ENCODE data around the gene AK9. TPM values are rescaled to one million over a fixed set of nuclear protein-coding genes. Genes with fewer than 3 reads are reported as not detected.

Gene AK9
- total and polyA plus RNA-seq, 2 of the 8 experiments (the other 6 are each of a cell fraction or from before 2014, with no cell fraction given): 1.8 to 2.2 TPM

DNA sequence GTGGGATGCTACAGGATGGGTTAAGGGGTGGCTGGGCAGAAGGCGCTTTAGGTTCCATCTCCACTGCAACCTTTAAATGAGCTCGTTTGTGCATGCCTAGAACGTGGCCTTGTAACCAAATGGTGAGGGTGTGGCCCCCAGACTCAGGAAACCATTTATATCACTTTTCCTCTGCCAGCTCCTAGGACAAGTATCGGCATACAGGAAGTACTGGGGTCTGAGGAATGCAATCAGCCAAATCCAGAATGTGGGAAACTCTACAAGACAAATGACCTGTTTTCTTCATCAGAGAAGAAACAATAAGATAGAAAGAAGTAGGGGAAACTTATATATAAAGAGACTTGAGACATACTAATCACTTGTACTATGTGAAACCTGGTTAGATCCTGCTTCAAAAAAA is 21.2 kb downstream of the AK9 start:
- Histone ChIP-seq H4K8ac (ENCODE audit: extremely low read depth, insufficient read depth, low read length) (no peak overlapping the region), H2BK12ac (ENCODE audit: low read depth, low read length) (no peak overlapping the region), H2AFZ (ENCODE audit: low read length) (no peak overlapping the region), H3K9ac (replicated peaks in 1 of 4; ENCODE audit: extremely low read depth in 1 of 4, low read depth in 3 of 4, low read length in 3 of 4) (no peak overlapping the region), H3K23ac (ENCODE audit: insufficient read length) (no peak overlapping the region), H2BK20ac (ENCODE audit: low read length) (no peak overlapping the region), H4K20me1 (replicated peaks in 1 of 2; ENCODE audit: control insufficient read depth in 1 of 2, insufficient read depth in 2 of 2, low read length in 2 of 2) (no peaks in the 10 kb centered on the region), H3K23me2 (ENCODE audit: low read depth, low read length) (no peaks in the 10 kb centered on the region), H3K27me3 (replicated peaks in 1 of 4; ENCODE audit: control insufficient read depth in 3 of 4, extremely low read depth in 1 of 4, insufficient read depth in 3 of 4, low read length in 3 of 4) (no peaks in the 10 kb centered on the region), H2AK5ac (ENCODE audit: low read depth, low read length) (no peak overlapping the region), H3K4me2 (ENCODE audit: insufficient read depth in 1 of 2, low read depth in 2 of 2, low read length in 2 of 2) (no peak overlapping the region), H3K56ac (replicated peaks; ENCODE audit: insufficient read length, low read depth, low read length) (no peak overlapping the region), H3K4ac (replicated peaks; ENCODE audit: insufficient read length, low read depth, low read length) (no peak overlapping the region), H4K91ac (replicated peaks; ENCODE audit: insufficient read length, low read length) (no peak overlapping the region), H3K18ac (ENCODE audit: extremely low read depth, low read length) (no peak overlapping the region), H3K27ac (ENCODE audit: low read depth, low read length) (no peak overlapping the region), H2BK120ac (replicated peaks; ENCODE audit: low read depth, low read length) (no peak overlapping the region), H3K79me2 (ENCODE audit: control insufficient read depth in 1 of 2, insufficient read depth in 2 of 2, low read length in 2 of 2) (no peaks in the 10 kb centered on the region), H3K9me3 (ENCODE audit: insufficient read depth in 2 of 2, low read depth in 1 of 2, low read length in 1 of 2) (no peaks in the 10 kb centered on the region), H3K4me1 (replicated peaks in 1 of 4; ENCODE audit: control insufficient read depth in 3 of 4, insufficient read depth in 4 of 4, low read length in 3 of 4) (no peaks in the 10 kb centered on the region), H3K36me3 (ENCODE audit: control insufficient read depth in 2 of 4, insufficient read depth in 4 of 4, low read length in 3 of 4) (no peaks in the 10 kb centered on the region), H2BK5ac (ENCODE audit: low read depth, low read length) (no peak overlapping the region), H3K4me3 (ENCODE audit: extremely low read depth in 1 of 4, insufficient read depth in 2 of 4, low read depth in 3 of 4, low read length in 4 of 4) (no peak overlapping the region), H2BK15ac (ENCODE audit: low read length) (no peak overlapping the region), H3K79me1 (ENCODE audit: low read depth, low read length) (no peaks in the 10 kb centered on the region), H3K14ac (ENCODE audit: insufficient read length) (no peak overlapping the region), H4K5ac (ENCODE audit: insufficient read length, low read depth, low read length) (no peak overlapping the region)
- TF ChIP-seq, protein P1, sequence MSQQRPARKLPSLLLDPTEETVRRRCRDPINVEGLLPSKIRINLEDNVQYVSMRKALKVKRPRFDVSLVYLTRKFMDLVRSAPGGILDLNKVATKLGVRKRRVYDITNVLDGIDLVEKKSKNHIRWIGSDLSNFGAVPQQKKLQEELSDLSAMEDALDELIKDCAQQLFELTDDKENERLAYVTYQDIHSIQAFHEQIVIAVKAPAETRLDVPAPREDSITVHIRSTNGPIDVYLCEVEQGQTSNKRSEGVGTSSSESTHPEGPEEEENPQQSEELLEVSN (IDR thresholded peaks at IDR 0.05): no peak
- TF ChIP-seq JUND (IDR thresholded peaks at IDR 0.05; ENCODE audit: low read length): no peak
- no peak for TF ChIP-seq SRF (IDR thresholded peaks at IDR 0.05; ENCODE audit: low read depth, low read length)
- no peak for TF ChIP-seq YY1 (IDR thresholded peaks at IDR 0.05; ENCODE audit: low read depth, low read length)
- DNase-seq (ENCODE audit: low read depth in 1 of 2, low spot score in 2 of 2): no peak
- ChIA-PET POLR2A (ENCODE audit: partially characterized antibody) (no interaction called here), CTCF (ENCODE audit: partially characterized antibody) (interaction anchor here (0.9 kb wide), 1 partner anchor 9 kb away, joined by 4 read pairs; no protein-coding TSS in a partner anchor)
- FAIRE-seq: no peak
- 95% methylated on average over 4 of the region's 4 CpGs; no CpG with 5 or more reads in 1 of the 2 experiments for whole genome bisulfite sequencing, 2 experiments (ENCODE audit: extremely low coverage in 1 of 2, insufficient coverage in 1 of 2, insufficient read length in 1 of 2, insufficient replicate concordance in 2 of 2, low coverage in 1 of 2, low lambda C conversion rate in 2 of 2, missing lambda C conversion rate in 1 of 2)
